Anterior cingulate cortex (tissue), 58 donors: ENCODE results near the gene LMBRD1.
"Not testable (repeated sequence)": the region's sequence is repeated elsewhere in the genome, so short reads cannot be mapped to it uniquely, and the experiment has no call there.

Experiments
- DNase-seq, 58 donors: peaks; one replicate each; lab custom pipeline; 2025; lab: John Stamatoyannopoulos, UW

LMBRD1 gene

GRCh38 chr6:69801225-69801624 lies 4.4 kb upstream of the LMBRD1 start:
- no peak for DNase-seq

DNA sequence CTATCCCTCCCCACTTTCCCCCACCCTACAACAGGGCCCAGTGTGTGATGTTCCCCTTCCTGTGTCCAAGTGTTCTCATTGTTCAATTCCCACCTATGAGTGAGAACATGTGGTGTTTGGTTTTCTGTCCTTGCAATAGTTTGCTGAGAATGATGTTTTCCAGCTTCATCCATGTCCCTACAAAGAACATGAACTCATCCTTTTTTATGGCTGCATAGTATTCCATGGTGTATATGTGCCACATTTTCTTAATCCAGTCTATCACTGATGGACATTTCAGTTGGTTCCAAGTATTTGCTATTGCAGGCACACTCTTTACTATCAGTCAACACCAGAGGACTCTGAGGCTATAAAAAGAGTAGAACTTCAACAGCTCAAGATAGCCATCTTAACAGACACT lies 2.0 kb upstream of the LMBRD1 start:
- DNase-seq = not testable (repeated sequence)

DNA sequence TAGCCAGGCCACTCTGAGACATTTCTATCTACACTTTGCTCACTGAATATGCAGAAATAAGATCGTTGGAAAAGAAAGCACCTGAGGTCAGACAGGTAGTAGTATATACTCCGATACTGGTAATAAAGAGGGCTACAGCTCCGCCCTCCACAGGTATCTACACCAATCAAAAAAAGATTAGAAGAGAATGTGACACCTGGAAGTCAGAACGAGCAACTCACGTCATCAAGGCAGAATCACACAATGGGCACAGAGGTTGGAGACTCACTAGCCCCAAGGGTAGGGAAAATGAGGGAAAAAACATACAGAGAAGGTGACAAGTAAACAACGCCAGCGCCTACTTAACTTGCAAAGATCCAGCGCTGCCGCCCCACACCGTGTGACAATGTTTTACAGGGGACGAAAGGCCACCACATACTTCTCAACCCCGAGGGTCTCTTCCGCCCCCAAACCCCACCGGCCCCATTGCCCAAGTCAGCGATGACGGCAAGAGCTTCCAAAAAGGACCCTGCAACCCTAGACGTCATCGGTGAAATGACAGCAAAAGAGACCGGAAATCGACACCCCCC lies 653 bp downstream of the LMBRD1 start:
- DNase-seq = peak in 28 of 58 donors; percentile 28 to 81 (median 58)

DNA sequence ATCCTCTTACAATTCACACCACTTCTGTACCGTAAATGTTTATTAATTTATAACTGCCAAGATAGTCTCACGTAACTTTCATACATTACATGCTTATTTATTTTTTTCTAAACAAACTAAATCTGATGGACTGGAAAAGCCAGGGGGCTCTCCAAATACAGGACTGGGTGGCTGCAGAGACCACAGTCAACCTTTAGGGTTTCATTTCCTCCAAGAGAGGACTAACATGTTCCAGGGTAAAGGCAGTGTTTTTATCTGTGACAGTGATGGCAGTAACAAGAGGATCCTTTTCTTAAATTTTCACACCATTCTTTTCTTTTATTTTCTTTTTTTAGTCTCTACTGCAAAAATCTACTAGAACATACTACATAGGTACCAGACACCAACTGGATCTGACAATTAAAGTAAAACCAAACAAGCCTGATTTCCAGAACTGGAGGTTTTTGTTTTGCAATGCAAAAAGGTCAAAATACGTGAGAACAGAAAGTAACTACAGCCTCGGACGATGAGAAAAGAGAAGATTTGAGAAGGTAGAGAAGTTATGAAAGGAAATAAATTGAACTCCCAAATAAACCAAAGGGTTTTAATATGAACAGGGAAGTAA lies 1.2 kb downstream of the LMBRD1 start:
- no peak for DNase-seq

- DNase-seq = no peak
These were observed 4.5 kb downstream of the LMBRD1 start for GRCh38 chr6:69792292-69792691.

- no peak for DNase-seq
These were observed 5.7 kb downstream of the LMBRD1 start for GRCh38 chr6:69791065-69791471.

DNA sequence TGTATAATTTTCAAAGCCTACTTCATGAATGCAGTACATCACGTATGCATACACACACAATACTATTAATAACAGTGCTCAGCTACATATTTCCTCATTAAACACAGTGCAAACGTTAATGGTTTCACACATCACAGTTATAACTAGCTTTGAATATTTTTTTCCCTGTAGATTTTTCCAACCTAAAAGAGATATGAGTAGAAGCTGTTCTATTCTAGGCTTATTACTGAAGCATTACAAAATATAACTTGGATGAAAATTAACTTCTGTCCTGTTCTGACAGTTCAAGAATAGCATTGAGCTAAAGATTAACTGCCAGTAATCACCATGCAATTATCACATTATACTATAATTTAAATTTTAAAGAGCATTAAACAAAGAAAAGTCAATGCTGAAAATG lies 6.2 kb downstream of the LMBRD1 start:
- no peak for DNase-seq

DNA sequence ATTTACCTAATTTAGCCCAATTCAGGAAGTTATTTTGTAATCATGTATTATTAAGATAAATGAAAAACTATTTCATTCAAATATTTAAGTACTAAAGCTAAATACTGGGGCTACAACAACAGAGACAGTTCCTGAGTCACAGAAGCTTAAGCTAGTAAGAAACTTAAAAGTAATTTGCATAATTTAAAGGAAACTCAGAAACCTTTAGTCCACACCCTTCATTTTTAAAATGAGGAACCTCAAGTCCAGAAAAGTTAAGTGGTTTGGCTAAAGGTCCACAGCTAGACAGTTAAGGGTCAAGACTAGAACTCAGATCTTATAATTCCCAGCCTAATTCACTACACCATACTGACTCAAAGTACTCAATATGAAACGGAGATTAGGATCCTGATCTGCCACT lies 7.2 kb downstream of the LMBRD1 start:
- no peak for DNase-seq

DNA sequence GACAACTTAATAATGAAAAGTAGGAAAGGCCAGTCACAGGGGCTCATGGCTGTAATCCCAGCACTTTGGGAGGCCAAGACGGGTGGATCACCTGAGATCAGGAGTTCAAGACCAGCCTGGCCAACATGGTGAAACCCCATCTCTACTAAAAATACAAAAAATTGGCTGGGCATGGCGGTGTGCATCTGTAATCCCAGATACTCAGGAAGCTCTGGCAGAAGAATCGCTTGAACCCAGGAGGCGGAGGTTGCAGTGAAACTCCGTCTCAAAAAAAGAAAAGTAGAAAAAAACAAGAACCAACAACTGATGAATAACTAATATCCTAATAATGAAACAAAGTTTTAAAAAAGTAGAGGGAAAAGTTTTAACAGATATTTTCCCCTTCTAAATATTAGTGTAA lies 9.4 kb downstream of the LMBRD1 start:
- DNase-seq = not testable (repeated sequence)

GRCh38 chr6:69785697-69786096 lies 11.1 kb downstream of the LMBRD1 start:
- no peak for DNase-seq

DNA sequence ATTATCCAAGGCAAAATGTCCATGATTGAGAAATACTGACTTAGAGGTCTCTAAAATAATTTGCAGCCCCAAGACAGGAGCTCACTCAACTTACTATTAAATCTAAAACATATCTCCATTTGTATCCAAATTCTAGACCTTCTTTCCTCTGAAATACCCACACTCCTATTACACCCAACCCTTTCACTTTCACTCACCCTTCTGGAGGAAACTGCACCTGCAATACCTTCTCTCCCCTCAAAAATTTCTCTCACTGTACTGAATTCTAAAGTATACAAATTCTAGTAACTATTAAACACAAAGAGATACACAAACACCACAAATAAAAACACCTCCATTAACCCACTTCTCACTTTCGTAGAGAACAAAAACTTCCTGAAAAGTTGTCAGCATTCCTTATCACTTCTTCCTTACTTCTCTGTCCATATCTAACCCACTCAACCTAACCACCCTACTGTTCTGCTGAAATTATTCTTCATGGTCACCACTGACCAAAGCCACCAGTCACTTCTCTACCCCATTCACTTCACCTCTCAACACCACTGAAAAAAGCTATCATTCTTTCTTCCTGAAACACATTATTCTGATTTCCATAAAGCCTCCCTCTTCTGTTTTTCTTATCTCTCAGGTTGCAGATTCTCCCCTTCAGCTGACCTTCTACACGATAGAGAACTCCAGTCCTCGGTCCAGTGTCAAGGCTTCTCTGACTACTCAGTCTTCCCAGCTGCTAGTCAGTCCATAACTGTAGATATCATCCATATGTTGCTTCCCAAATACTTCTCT lies 12.0 kb downstream of the LMBRD1 start:
- DNase-seq = no peak

DNA sequence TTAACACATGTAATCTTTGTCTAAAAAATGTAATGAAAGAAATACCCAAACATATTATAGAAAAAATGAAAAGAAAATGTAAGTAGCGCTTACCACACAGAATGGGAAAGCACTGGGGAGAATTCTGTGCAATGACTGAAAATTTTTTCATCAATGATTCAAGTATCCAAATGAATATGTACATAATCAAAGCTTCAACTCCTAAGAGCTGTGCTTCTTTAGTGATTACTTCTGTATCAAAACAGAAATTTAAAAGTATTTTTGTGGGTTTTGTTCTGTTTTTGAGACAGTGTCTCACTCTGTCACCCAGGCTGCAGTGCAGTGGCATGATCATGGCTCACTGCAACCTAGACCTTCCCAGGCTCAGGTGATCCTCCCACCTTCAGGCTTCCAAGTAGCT lies 13.7 kb downstream of the LMBRD1 start:
- no peak for DNase-seq

DNA sequence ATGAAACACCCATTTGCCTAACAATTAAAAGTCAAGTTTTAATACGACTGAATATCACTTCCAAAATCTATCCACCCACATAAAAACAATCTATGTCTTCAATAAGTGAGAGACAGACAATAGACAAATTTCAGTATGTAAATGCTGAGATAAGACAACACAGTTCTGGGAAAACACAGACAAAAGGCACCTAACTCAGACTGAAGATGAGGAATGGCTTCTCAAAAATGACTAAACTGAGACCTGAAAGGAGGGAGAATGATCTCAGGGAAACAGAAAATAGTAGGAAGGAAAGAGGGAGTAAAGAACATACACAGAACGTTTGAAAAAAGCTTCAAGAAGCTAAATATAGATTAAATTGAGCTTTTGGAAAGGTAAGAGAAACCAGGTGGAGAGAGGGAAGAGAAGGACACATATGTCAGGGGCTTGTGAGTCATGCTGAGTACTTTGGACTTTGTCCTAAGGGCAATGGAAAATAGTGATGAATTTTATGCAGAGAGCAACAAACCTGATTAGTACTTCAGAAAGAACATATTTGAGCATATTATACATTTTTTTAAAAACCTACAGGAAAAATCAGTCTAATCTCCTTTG lies 16.1 kb downstream of the LMBRD1 start:
- no peak for DNase-seq

DNA sequence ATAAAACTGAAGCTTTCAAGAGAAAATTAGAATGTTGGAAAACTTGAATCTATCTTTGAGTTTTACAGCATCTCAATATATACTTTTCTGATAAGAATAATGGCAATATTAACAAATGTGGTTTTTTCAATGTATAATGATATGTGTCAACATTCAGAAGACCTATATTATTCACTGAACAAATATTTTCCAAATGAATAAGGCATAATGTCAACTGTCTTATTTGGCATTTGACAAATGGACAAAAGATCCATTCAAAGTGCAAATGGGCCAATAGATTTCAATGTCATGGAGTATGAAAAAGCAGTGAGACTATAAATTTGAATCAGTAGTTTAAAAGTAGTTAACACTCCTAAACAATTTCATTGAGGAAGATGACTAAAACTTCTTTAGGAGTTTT lies 20.9 kb downstream of the LMBRD1 start:
- no peak for DNase-seq

GRCh38 chr6:69775585-69775849 lies 21.3 kb downstream of the LMBRD1 start:
- DNase-seq = no peak

DNA sequence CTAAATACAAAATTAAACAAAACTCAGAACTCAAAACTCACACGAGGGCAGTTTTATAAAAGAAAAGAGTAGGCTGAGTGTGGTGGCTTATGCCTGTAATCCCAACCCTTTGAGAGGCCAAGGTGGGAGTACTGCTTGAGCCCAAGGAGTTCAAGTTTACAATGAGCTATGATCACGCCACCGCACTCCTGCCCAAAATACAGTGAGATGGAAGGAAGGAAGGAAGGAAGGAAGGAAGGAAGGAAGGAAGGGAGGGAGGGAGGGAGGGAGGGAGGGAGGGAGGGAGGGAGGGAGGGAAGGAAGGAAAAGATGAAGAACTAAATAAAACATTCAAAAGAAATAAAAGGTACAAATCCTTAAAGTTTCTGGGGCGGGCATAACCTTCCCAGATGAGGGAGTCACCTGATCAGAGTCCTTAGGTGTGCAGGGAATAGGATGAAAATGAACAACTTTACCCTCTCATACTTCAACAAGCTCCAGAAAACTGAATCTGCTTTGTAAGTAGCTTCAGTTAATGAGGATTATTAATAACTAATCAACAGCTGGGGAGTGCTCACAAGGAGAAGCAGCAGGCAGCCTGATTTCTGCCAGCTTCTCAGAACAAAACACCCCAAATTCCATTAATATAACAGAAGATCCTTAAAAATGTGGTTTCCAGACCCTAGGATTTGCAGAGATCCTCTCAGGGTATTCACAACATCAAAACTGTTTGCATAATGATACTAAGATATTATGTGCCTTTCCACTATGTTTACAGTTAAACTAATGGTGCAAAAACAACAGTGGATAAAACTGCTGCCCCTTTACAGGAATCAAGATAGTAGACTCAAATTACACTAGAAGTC lies 21.8 kb downstream of the LMBRD1 start:
- DNase-seq = no peak

DNA sequence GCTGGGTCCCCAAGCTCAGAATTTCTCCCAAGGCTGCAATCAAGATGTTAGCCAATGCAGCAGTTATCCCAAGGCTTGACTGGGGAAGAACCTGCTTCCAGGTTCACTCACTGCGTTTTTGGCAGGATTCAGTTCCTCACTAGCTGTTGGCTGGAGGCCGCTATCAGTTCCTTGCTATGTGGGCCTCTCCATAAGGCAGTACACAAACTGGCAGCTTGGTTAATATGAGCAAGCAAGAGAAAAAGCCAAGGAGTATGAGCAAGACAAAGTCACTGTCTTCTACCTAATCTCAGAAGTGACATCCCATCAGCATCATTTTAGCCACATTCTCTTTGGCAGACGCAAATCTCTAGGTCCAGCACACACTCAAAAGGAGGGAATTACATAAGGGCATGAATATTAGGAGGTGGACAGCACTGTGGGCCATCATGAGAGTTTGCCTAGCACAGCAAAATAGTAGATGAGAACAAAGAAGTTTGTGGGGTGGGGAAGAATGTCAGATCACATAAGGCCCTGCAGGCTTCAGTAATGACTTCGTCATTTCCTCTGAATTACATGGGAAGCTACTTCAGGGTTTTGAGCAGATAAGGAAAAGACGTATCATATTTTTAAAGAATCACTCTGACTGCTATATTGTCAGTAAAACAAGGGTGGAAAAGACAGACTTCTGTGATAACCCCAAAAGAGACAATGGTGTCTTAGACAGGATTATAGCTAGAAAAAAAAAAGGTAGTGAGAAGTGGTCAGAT lies 25.5 kb downstream of the LMBRD1 start:
- DNase-seq = no peak

GRCh38 chr6:69768664-69769063 lies 28.1 kb downstream of the LMBRD1 start:
- DNase-seq = no peak

GRCh38 chr6:69763763-69764162 lies 33.0 kb downstream of the LMBRD1 start:
- DNase-seq = no peak

DNA sequence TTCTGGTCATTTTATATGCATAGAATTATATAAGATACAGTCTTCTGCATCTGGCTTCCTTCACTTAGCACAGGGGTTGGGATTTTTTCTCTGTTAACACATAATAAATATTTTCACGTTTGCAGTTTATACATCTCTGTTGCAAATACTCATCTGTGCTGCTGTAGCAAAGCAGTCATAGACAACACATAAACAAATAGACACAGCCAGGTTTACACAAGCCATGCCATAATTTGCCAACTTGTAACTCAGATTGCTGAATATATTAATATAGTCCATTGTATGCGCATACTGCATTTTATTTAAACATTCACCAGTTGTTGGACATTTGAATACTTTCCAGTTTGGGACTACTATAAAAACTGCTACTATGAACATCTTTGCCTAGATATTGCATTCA lies 35.0 kb downstream of the LMBRD1 start:
- DNase-seq = no peak
